HG02852 (cell line): Measurements from ENCODE around the gene SETD2.
"Not testable (repeated sequence)": the region's sequence is repeated elsewhere in the genome, so short reads cannot be mapped to it uniquely, and the experiment has no call there.

ENCODE experiments used
- ATAC-seq: cut with Tn5 transposase; IDR thresholded peaks from one replicate; pipeline ENCODE4 v1.9.1; 2021; ENCODE audit warnings: mild to moderate bottlenecking, moderate library complexity; ENCODE audit not compliant: unreplicated experiment

SETD2 gene

GRCh38 chr3:47149339-47149933 lies 14.5 kb downstream of the SETD2 start:
- no peak for ATAC-seq

- ATAC-seq: no peak
Observed at GRCh38 chr3:47145272-47145671, 18.6 kb downstream of the SETD2 start.

- ATAC-seq: no peak
Observed at GRCh38 chr3:47143068-47143467, 20.8 kb downstream of the SETD2 start.

GRCh38 chr3:47142536-47142935 lies 21.4 kb downstream of the SETD2 start:
- not testable (repeated sequence) for ATAC-seq

- peak; percentile 83 for ATAC-seq
Observed at GRCh38 chr3:47140973-47141461, 22.9 kb downstream of the SETD2 start.

- not testable (repeated sequence) for ATAC-seq
Observed at GRCh38 chr3:47140553-47140952, 23.4 kb downstream of the SETD2 start.

- ATAC-seq: no peak
Observed at GRCh38 chr3:47134311-47134710, 29.6 kb downstream of the SETD2 start.

GRCh38 chr3:47133641-47134040 lies 30.3 kb downstream of the SETD2 start:
- ATAC-seq: no peak

- ATAC-seq: no peak
Observed at GRCh38 chr3:47130557-47130956, 33.4 kb downstream of the SETD2 start.

- ATAC-seq: no peak
Observed at GRCh38 chr3:47128137-47128536, 35.8 kb downstream of the SETD2 start.

GRCh38 chr3:47123857-47124256 lies 40.1 kb downstream of the SETD2 start:
- ATAC-seq: no peak

- ATAC-seq: no peak
Observed at GRCh38 chr3:47121409-47121808, 42.5 kb downstream of the SETD2 start.

GRCh38 chr3:47120138-47120537 lies 43.8 kb downstream of the SETD2 start:
- ATAC-seq: no peak

GRCh38 chr3:47119387-47119786 lies 44.5 kb downstream of the SETD2 start:
- not testable (repeated sequence) for ATAC-seq

GRCh38 chr3:47117807-47118364 lies 46.0 kb downstream of the SETD2 start:
- no peak for ATAC-seq

GRCh38 chr3:47115524-47115923 lies 48.4 kb downstream of the SETD2 start:
- not testable (repeated sequence) for ATAC-seq

- no peak for ATAC-seq
Observed at GRCh38 chr3:47113669-47114365, 50.1 kb downstream of the SETD2 start.

GRCh38 chr3:47112997-47113396 lies 50.9 kb downstream of the SETD2 start:
- no peak for ATAC-seq

GRCh38 chr3:47109393-47109792 lies 54.5 kb downstream of the SETD2 start:
- ATAC-seq: no peak

GRCh38 chr3:47108546-47108945 lies 55.4 kb downstream of the SETD2 start:
- no peak for ATAC-seq

- no peak for ATAC-seq
Observed at GRCh38 chr3:47104259-47104658, 59.7 kb downstream of the SETD2 start.

- ATAC-seq: no peak
Observed at GRCh38 chr3:47103619-47104018, 60.3 kb downstream of the SETD2 start.
